ENCODE results near the gene GIMD1.
"Not testable (repeated sequence)": the region's sequence is repeated elsewhere in the genome, so short reads cannot be mapped to it uniquely, and the experiment has no call there.

The GIMD1 gene

DNA sequence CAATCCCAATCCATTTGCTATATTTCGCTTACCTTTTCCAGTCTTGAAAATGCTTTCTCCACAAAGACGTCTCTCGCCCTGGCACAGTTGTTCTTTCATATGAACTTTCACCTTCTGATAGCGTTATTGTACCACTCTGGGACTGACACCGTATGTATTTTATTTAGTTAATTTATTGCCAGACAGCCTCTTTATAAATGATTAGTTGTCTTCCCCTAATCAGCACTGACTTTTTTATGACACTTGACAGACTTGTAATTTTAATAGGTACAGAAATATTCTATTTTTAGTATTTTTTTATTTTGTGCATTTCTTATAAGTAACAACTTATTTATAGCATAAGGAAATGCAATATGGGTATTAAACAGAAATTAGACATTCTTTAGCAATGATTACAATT lies at the start of gene GIMD1:
Gene GIMD1, minus strand, starts transcription at position 101 of the 400 bp plus-strand sequence. CDS start 1,343 bp downstream, outside the sequence.
- H3K27me3 ChIP-seq (ENCODE audit: control insufficient read depth, insufficient read depth, low read length) = no peaks in the 10 kb centered on the region
- H3K36me3 ChIP-seq (ENCODE audit: control insufficient read depth, low read depth, low read length) = no peaks in the 10 kb centered on the region
- H3K9me3 ChIP-seq (ENCODE audit: control insufficient read depth, low read depth, low read length) = no peaks in the 10 kb centered on the region
- no peak within 1 kb of the TSS for H3K9ac ChIP-seq (ENCODE audit: low read length)
- H3K4me3 ChIP-seq (ENCODE audit: low read length) = no peak within 1 kb of the TSS
- no peaks in the 10 kb centered on the region for H3K4me1 ChIP-seq (ENCODE audit: control insufficient read depth, low read depth, low read length)
- no peak within 1 kb of the TSS for H3K27ac ChIP-seq (ENCODE audit: low read length)

DNA sequence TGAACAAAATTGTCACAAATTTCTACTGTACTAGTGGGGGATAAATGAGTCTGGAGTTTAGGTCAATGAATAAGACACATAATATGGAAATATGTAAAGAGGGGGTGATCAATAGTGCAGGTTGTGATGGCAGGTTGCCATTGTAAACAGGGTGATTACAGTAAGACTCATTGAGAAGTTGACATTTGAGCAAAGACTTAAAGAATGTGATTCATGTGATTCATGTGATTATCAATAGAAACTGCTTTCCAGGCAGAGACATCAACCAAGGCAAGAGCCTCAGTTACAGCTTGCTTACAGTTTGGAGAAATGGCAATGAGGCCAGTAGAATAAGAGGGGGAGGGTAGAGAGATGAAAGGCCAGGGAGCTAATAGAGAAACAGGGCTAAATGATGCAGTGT lies 45.8 kb upstream of the GIMD1 start:
- no peak overlapping the region for H3K27ac ChIP-seq (ENCODE audit: low read length)
- H3K36me3 ChIP-seq (ENCODE audit: control insufficient read depth, low read depth, low read length) = no peaks in the 10 kb centered on the region
- H3K27me3 ChIP-seq (ENCODE audit: control insufficient read depth, insufficient read depth, low read length) = no peaks in the 10 kb centered on the region
- no peak overlapping the region for H3K9ac ChIP-seq (ENCODE audit: low read length)
- H3K4me3 ChIP-seq (ENCODE audit: low read length) = no peak overlapping the region
- no peaks in the 10 kb centered on the region for H3K9me3 ChIP-seq (ENCODE audit: control insufficient read depth, low read depth, low read length)
- peaks cover 14% of the 10 kb centered on the region for H3K4me1 ChIP-seq (ENCODE audit: control insufficient read depth, low read depth, low read length)

DNA sequence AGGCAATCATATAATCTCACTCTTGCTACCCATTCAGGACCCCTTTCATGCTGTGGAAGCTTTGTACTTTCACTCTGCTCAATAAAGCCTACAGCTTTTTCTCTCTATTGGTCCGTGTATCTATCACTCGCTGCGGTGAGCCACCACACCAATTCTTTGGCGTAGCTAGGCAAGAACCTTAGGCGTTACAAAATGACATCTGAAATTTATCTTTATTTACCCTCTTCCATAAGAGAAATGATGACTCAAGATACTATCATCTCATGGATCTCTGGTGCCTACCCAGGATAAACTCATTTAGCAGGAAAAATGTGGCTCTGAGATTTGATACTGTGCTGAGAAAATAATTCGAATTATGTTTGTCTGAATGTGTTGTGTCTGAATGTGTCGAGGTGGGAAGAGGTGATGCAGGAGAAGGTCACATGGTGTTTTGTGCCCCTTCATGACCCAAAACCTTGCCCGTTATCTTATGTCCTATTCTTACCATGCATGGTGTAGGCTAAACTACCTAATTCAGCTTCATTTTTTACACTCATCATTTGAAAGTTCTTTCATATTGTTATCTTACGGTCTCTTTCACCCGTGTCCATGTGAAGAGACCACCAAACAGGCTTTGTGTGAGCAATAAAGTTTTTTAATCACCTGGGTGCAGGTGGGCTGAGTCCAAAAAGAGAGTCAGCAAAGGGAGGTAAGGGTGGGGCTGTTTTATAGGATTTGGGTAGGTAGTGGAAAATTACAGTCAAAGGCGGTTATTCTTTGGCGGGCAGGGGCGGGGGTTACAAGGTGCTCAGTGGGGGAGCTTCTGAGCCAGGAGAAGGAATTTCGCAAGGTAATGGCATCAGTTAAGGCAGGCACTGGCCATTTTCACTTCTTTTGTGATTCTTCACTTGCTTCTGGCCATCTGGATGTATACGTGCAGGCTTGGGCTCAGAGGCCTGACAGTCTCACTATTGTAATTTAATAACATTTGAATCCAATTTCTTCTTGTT lies 41.6 kb upstream of the GIMD1 start:
- no peak overlapping the region for H3K9ac ChIP-seq (ENCODE audit: low read length)
- H3K9me3 ChIP-seq (ENCODE audit: control insufficient read depth, low read depth, low read length) = no peaks in the 10 kb centered on the region
- no peak overlapping the region for H3K4me3 ChIP-seq (ENCODE audit: low read length)

DNA sequence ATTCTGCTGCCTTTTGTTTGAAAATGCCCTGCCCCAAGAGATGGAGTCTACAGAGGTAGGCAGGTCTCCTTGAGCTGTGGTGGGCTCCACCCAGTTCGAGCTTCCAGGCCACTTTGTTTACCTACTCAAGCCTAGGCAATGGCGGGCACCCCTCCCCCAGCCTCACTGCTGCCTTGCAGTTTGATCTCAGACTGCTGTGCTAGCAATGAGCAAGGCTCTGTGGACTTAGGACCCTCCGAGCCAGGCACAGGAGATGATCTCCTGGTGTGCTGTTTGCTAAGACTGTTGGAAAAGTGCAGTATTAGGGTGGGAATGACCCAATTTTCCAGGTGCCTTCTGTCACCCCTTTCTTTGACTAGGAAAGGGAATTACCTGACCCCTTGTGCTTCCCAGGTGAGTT lies 39.4 kb upstream of the GIMD1 start:
- H3K4me3 ChIP-seq (ENCODE audit: low read length); H3K27ac ChIP-seq (ENCODE audit: low read length); H3K4me1 ChIP-seq (ENCODE audit: control insufficient read depth, low read depth, low read length); H3K9me3 ChIP-seq (ENCODE audit: control insufficient read depth, low read depth, low read length); H3K27me3 ChIP-seq (ENCODE audit: control insufficient read depth, insufficient read depth, low read length); H3K36me3 ChIP-seq (ENCODE audit: control insufficient read depth, low read depth, low read length); H3K9ac ChIP-seq (ENCODE audit: low read length): not testable (repeated sequence)

More for the DNA sequence above, 41.6 kb upstream of the GIMD1 start:
- Histone ChIP-seq H3K27ac (ENCODE audit: low read length) (no peak overlapping the region), H3K4me1 (ENCODE audit: control insufficient read depth, low read depth, low read length) (peaks cover 6% of the 10 kb centered on the region), H3K27me3 (ENCODE audit: control insufficient read depth, insufficient read depth, low read length) (no peaks in the 10 kb centered on the region), H3K36me3 (ENCODE audit: control insufficient read depth, low read depth, low read length) (no peaks in the 10 kb centered on the region)

DNA sequence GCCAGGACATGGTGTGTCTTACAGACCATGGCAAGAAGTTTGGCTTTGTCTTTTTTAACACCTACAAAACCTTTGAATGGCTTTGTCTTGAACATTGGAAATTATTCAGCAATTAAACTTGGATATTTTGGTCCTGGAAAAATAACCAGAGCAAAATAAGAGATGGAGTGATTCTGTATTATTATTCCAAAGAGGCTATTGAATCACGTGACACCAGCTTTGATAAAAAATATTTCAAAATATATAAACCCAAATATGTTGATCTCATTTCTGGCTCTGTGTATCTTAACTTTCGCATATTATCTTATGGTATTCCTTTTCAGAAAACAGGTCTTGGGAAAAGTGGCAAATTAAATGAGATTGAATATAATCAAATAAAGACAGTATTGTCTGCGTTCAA lies 32.6 kb upstream of the GIMD1 start:
- no peak overlapping the region for H3K9ac ChIP-seq (ENCODE audit: low read length)
- no peak overlapping the region for H3K27ac ChIP-seq (ENCODE audit: low read length)
- no peak overlapping the region for H3K4me3 ChIP-seq (ENCODE audit: low read length)
- no peaks in the 10 kb centered on the region for H3K9me3 ChIP-seq (ENCODE audit: control insufficient read depth, low read depth, low read length)
- no peaks in the 10 kb centered on the region for H3K36me3 ChIP-seq (ENCODE audit: control insufficient read depth, low read depth, low read length)
- no peaks in the 10 kb centered on the region for H3K27me3 ChIP-seq (ENCODE audit: control insufficient read depth, insufficient read depth, low read length)
- H3K4me1 ChIP-seq (ENCODE audit: control insufficient read depth, low read depth, low read length) = no peaks in the 10 kb centered on the region

DNA sequence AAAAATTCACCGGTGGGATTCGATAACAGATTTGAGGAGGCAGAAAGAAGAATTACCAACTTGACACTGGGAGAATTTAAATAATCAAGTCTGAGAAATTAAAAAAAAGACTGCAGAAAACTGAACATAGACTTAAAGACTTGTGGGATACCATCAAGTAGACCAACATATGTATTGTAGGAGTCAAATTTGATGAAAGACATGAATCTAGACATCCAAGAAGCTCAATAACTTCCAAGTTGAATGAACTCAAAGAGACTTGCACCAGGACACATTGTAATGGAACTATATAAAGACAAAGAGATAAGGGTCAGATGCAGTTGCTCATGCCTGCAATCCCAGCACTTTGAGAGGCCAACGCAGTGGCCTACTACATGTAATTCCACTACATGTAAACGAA lies 30.3 kb upstream of the GIMD1 start:
- H3K27ac ChIP-seq (ENCODE audit: low read length); H3K9me3 ChIP-seq (ENCODE audit: control insufficient read depth, low read depth, low read length); H3K36me3 ChIP-seq (ENCODE audit: control insufficient read depth, low read depth, low read length); H3K9ac ChIP-seq (ENCODE audit: low read length); H3K27me3 ChIP-seq (ENCODE audit: control insufficient read depth, insufficient read depth, low read length); H3K4me3 ChIP-seq (ENCODE audit: low read length); H3K4me1 ChIP-seq (ENCODE audit: control insufficient read depth, low read depth, low read length): not testable (repeated sequence)

DNA sequence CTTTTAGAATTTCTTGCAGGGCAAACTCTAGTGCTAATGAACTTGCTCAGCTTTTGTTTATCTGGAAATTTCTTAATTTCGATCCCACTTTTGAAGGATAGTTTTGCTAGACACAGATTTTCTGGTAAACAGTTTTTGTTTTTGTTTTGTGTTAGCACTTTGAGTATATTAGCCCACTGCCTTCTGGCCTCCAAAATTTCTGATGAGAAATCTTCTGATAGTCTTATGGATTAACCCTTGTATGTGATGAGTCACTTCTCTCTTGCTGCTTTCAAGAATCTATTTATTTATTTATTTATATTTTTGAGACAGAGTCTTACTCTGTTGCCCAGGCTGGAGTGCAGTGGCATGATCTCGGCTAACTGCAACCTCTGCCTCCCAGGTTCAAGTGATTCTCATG lies 27.0 kb upstream of the GIMD1 start:
- Histone ChIP-seq H3K4me3 (ENCODE audit: low read length) (no peak overlapping the region), H3K36me3 (ENCODE audit: control insufficient read depth, low read depth, low read length) (no peaks in the 10 kb centered on the region), H3K9ac (ENCODE audit: low read length) (no peak overlapping the region), H3K27ac (ENCODE audit: low read length) (no peak overlapping the region), H3K27me3 (ENCODE audit: control insufficient read depth, insufficient read depth, low read length) (no peaks in the 10 kb centered on the region), H3K4me1 (ENCODE audit: control insufficient read depth, low read depth, low read length) (no peaks in the 10 kb centered on the region), H3K9me3 (ENCODE audit: control insufficient read depth, low read depth, low read length) (peaks cover 2% of the 10 kb centered on the region)

DNA sequence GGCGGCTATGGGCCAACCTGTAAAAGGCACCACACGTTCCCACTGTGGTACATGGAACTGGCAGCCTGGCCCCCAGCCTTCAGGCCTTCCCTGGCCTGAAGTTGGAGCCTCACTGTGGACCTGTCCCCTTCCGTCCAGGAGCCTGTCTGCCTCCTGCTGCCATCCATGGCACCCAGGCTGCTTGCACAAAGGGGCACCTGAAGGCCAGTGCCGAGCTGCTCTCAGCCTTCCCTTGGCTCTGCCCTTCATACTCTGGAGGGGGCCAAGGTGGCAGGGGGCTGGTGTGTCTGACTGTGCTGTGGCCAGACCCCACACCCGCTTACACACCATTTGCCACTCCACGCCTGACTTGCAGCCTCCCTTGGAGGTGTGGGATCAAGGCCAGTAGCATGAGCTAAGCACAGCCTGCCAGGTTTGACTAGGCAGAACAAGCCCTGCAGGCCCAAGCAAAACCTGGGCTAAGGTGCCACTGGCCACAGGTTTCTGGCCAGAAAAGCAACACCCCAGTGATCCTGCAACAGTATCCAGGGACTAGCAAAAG lies 17.3 kb upstream of the GIMD1 start:
- H3K36me3 ChIP-seq (ENCODE audit: control insufficient read depth, low read depth, low read length) = no peaks in the 10 kb centered on the region
- no peak overlapping the region for H3K27ac ChIP-seq (ENCODE audit: low read length)
- H3K9ac ChIP-seq (ENCODE audit: low read length) = no peak overlapping the region
- H3K4me1 ChIP-seq (ENCODE audit: control insufficient read depth, low read depth, low read length) = no peaks in the 10 kb centered on the region
- no peak overlapping the region for H3K4me3 ChIP-seq (ENCODE audit: low read length)
- H3K27me3 ChIP-seq (ENCODE audit: control insufficient read depth, insufficient read depth, low read length) = no peaks in the 10 kb centered on the region
- H3K9me3 ChIP-seq (ENCODE audit: control insufficient read depth, low read depth, low read length) = no peaks in the 10 kb centered on the region

DNA sequence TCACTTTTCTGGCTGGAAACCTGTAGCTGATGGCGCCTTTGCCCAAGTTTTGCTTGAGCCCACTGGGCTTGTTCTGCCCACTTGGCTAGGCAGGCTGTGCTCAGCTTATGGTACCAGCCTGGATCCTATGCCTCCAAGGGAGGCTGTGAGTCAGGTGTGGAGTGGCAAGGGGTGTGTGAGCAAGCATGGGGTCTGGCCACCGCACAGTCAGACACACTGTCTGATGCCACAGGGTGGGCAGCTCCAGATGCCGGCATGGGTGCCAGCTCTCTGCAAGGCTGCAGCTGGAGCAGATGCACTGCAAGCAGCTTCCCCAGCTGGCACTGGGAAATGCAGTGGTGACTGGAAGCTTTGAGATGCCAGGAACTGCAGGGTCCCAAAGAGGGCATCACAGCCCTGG lies 16.3 kb upstream of the GIMD1 start:
- H3K27me3 ChIP-seq (ENCODE audit: control insufficient read depth, insufficient read depth, low read length) = no peaks in the 10 kb centered on the region
- no peak overlapping the region for H3K9ac ChIP-seq (ENCODE audit: low read length)
- no peak overlapping the region for H3K27ac ChIP-seq (ENCODE audit: low read length)
- no peaks in the 10 kb centered on the region for H3K9me3 ChIP-seq (ENCODE audit: control insufficient read depth, low read depth, low read length)
- H3K36me3 ChIP-seq (ENCODE audit: control insufficient read depth, low read depth, low read length) = no peaks in the 10 kb centered on the region
- H3K4me1 ChIP-seq (ENCODE audit: control insufficient read depth, low read depth, low read length) = no peaks in the 10 kb centered on the region
- H3K4me3 ChIP-seq (ENCODE audit: low read length) = no peak overlapping the region

DNA sequence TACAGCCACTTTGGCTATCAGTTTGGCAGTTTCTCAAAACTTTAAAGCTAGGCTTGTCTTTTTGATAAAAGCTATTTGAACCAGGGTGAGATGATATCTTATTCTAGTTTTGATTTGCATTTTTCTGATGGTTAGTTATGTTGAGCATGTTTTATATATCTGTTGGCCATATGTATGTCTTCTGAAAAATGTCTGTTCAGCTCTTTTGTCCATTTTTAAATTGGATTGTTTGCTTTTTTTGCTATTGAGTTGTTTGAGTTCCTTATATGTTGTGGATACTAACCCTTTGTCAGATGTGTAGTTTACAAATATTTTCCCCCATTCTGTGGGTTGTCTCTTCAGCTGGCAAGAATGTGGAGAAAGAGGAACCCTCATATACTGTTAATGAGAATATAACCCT lies 11.6 kb upstream of the GIMD1 start:
- H3K4me3 ChIP-seq (ENCODE audit: low read length) = no peak overlapping the region
- no peaks in the 10 kb centered on the region for H3K4me1 ChIP-seq (ENCODE audit: control insufficient read depth, low read depth, low read length)

DNA sequence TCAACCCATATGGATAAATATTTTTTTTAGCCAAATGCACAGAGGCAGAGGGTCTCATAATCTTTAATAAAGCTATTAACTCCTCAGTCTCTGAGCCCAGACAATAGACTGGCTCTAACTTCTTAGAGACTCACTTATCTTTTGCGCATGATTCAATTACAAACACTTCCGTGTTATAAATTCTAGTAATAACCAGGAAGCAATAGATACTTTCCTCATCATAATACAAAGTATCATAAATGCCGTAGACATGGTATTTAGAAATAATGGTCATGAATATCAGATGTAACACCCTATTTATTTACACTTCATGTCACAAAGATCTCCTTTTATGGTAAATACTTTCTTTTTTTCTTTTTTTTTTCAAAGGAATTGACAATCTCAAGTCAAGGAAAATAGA lies 4.4 kb upstream of the GIMD1 start:
- Histone ChIP-seq H3K27me3 (ENCODE audit: control insufficient read depth, insufficient read depth, low read length) (no peaks in the 10 kb centered on the region), H3K27ac (ENCODE audit: low read length) (no peak overlapping the region), H3K4me3 (ENCODE audit: low read length) (no peak overlapping the region), H3K9me3 (ENCODE audit: control insufficient read depth, low read depth, low read length) (no peaks in the 10 kb centered on the region), H3K9ac (ENCODE audit: low read length) (no peak overlapping the region), H3K4me1 (ENCODE audit: control insufficient read depth, low read depth, low read length) (no peaks in the 10 kb centered on the region), H3K36me3 (ENCODE audit: control insufficient read depth, low read depth, low read length) (no peaks in the 10 kb centered on the region)

More for the DNA sequence above, 11.6 kb upstream of the GIMD1 start:
- H3K27me3 ChIP-seq (ENCODE audit: control insufficient read depth, insufficient read depth, low read length) = no peaks in the 10 kb centered on the region
- no peaks in the 10 kb centered on the region for H3K36me3 ChIP-seq (ENCODE audit: control insufficient read depth, low read depth, low read length)
- H3K9me3 ChIP-seq (ENCODE audit: control insufficient read depth, low read depth, low read length) = no peaks in the 10 kb centered on the region
- no peak overlapping the region for H3K9ac ChIP-seq (ENCODE audit: low read length)
- H3K27ac ChIP-seq (ENCODE audit: low read length) = no peak overlapping the region

DNA sequence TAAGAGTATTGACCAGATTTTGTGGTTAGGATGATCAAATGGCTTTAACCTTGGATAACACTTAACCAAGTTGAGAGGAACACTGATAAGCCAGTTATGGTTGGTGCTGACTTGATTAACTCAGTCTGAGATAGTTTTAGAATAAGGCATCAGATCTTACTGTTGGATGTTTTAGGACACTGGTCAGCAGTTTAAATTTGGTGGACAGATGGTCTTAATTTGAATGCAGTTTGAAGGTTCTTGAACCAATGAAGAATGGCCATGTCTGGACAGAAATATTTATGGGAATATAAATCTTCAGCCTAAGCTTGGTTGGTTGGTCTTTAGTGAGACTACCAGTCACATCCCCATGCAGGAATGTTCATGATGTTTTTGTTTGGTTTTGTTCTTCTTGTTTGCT lies 2.6 kb upstream of the GIMD1 start:
- no peaks in the 10 kb centered on the region for H3K27me3 ChIP-seq (ENCODE audit: control insufficient read depth, insufficient read depth, low read length)
- no peak overlapping the region for H3K27ac ChIP-seq (ENCODE audit: low read length)
- H3K4me3 ChIP-seq (ENCODE audit: low read length) = no peak overlapping the region
- H3K9ac ChIP-seq (ENCODE audit: low read length) = no peak overlapping the region
- H3K9me3 ChIP-seq (ENCODE audit: control insufficient read depth, low read depth, low read length) = no peaks in the 10 kb centered on the region
- no peaks in the 10 kb centered on the region for H3K4me1 ChIP-seq (ENCODE audit: control insufficient read depth, low read depth, low read length)
- H3K36me3 ChIP-seq (ENCODE audit: control insufficient read depth, low read depth, low read length) = no peaks in the 10 kb centered on the region

Data from iPS-18a (cell line).